GM19452 (cell line): ENCODE data around the gene LRPPRC.
"Not testable (repeated sequence)": the region's sequence is repeated elsewhere in the genome, so short reads cannot be mapped to it uniquely, and the experiment has no call there.

Source experiments
- ATAC-seq: cut with Tn5 transposase; IDR thresholded peaks from one replicate; pipeline ENCODE4 v1.9.1; 2021; ENCODE audit not compliant: unreplicated experiment

Gene LRPPRC

DNA sequence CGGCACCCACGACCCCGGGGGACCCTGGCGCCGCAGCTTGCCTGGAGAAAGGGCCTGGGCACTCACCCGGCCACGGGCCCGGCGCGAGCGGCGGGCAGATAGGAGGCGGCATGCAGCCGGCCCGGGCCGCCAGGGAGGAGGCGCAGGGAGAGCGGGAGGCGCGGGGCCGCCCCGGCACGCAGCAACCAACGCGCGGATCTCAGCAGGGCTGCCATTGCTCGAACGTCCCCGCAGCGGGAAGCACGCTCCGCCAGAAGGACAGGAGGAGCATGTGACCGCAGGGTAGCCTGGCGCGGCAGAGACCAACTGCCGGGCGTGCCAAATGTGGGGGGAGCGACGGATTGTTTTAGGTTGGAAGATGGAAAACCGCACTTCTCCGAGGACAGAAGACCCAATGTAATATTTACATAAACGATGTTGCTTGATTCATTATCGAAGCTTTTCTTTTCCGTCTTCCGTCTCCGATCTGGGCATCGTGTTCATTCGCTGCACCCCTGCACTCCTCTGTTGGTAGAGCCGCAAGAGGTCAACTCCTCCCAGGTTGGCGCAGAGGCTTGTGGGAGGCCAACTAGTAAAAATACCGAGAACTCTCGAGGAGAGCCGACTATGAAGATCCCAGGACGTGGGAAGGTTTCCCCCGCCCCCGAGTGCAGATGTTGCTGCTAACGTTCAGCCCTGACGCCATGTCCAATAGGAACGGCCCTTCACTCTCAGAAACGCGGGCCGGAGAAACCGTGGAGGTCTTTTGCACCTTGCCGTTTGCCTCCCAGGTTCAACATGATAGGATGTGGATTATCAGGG is at the start of gene LRPPRC:
Gene LRPPRC (minus strand): TSS at position 257 of the 801 bp plus-strand sequence. CDS start 42 bp downstream, at position 215.
- ATAC-seq = peak; percentile 92

DNA sequence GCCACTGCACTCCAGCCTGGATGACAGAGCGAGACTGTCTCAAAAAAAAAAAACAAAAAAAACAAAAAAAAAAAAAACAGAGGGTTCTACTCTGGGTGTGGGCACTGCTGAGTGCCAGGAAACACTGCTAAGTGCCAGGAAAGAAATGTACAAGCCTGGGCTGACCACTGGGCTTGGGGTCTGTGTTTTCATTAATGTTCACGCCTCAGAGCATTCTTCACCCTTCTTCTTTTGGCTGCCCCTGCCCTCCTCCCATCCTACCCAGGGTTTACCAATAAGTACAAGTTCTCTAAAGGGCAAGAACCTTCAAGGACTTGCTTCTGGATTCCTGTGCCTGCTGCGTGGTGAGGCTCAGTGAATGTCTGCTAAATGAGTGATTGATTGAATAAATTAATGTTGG is 49.3 kb upstream of the LRPPRC start:
- no peak for ATAC-seq

DNA sequence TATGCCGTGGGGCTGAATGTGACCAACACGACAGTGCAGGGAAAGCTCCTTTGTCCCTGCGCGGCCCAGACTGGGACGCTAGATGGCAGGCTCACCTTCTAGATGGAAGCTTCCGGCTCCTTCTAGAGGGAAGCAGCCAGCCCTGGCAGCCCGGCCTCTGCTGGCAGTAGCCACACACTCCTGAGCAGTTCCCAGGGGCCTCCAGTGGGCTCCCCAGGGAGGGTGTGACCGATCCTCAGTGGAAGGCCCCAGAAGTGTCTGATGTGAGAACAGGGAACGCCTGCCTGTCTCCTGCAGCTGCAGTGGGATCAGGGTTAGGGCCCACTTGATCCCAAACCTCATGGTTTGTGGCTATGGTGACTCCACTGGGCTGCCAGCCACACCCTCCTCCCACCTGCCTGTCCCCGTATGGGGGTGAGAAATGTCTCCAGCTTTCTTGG is 48.5 kb upstream of the LRPPRC start:
- ATAC-seq = peak; percentile 99

DNA sequence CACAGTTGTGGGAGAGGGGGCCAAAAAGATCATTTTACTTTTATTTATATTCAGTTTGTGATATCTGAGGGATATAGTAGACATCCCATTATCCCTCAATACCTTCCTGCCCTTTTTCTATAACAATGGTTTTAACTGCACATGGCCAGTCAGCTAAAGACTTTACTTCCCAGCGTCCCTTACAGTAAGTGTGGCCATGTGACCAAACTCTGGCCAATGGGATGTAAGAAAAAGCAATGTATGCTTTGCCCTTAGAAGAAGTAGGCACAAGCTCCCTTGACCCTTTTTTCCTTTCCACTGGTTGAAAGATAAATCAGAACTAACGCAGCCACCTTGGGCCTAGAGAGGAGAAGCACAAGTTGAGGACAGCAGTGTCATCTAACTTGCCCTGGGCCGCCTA is 44.6 kb upstream of the LRPPRC start:
- ATAC-seq = no peak

DNA sequence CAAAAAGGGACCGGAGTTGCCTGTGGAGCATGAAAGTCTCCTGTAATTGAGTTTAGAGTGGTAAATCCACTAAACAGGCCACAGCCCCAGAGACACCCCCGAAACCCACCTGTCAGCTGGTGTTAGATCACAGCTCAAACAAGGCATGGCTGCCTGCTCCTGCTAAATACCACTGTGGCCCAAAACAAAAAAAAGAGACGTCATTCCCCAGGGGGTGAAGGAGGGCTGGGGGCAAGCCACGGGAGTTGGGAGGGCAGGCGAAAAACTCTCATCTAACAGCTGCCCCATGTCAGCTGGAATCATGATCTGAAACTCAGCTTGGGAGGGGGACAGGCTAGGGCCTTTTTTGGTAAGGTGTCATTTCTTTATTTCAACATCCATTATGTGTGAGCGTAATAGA is 42.5 kb upstream of the LRPPRC start:
- no peak for ATAC-seq

DNA sequence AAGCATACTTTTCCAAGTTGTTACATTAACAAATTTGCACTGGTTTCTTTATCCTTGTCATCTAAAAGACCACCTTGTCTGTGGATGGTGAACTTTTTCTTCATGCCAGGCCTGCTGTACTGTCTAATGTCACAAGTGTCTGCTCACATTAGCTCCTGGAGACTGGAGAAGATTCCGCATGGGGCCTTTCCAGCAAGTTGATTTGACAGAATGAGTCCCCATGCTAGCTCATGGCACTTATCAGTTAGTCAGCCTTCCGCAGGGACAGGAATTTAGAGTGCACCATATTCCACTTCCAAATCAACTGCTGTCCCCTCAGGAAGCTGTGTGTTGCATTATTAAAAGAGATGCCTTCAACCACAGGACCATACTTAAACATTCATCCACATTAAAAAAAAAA is 41.4 kb upstream of the LRPPRC start:
- no peak for ATAC-seq

DNA sequence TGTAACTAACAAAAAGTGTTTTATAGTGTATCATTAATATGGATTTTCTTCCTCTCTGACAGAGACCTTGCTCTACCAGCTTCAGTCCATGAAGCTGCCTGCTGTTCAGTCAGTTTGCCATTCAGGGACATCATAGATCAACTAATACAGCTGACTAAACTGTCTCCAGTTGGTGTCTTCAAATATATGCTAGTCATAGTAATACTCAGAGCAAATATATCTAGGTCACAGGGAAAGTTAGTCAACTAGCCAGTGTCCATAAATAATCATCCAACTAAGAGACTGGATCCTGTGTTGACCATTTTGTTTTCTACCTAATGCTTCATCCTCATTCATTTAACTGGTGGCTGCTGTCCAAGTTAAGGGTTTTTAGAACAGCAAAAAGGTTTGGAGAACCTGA is 38.2 kb upstream of the LRPPRC start:
- no peak for ATAC-seq

DNA sequence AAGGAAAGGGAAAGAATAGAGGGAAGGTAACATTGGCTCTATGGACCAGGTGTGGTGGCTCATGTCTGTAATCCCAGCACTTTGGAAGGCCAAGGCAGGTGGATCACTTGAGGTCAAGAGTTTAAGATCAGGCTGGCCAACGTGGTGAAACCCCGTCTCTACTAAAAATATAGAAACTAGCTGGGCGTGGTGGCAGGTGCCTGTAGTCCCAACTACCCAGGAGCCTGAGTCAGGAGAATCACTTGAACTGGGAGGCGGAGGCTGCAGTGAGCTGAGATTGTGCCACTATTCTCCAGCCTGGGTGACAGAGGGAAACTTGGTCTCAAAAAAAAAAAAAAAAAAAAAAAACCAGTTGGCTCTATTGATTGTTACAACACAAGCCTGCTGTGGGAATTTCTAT is 31.3 kb upstream of the LRPPRC start:
- not testable (repeated sequence) for ATAC-seq

DNA sequence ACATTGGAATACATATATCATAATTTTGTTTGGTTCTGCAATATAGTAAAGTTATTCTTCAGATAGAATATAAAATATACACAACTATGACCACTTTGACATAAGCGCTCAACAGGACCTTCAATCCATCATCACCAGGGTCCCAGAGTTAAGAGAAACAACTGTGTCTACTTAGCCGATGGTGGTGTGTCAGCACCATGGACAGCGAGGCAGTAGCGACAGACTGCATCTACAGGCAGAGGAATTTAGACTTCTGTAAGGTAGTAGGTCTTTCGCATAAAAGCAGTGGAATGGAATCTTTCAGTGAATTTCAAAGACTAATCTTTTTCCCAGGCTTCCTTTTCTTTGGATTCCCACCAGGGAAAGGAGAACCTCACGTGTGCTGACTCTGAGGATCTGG is 20.5 kb upstream of the LRPPRC start:
- ATAC-seq = no peak

DNA sequence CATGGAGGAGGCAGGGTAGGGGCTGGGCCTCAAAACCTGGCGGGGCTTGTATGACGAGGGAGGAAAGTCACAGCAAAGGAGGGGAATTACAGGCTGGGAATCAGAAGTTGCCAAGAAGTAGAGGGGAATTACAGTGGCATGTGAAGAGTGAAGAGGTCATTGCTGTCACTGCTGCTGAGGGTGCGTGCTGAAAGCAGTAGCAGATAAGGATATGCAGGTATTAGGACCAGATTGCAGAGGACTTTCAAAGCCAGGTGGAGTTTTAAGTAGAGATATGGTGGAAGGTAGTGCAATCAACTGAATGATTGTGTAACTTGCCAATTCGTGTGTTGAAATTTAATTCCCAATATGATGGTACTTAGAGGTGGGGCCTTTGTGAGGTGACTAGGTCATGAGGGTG is 19.4 kb upstream of the LRPPRC start:
- no peak for ATAC-seq

DNA sequence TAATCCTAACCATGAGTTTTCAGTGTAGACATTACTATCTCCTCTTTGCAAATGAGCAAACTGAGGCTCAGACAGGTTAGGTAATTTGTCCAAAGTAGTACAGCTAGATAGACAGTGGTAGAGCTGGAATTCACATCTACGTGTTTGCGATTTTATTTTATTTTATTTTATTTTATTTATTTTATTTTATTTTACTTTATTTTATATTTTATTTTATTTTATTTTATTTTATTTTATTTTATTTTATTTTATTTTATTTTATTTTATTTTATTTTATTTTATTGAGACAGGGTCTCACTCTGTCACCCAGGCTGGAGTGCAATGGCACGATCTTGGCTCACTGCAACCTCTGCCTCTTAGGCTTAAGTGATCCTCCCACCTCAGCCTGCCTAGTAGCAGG is 17.4 kb upstream of the LRPPRC start:
- not testable (repeated sequence) for ATAC-seq

DNA sequence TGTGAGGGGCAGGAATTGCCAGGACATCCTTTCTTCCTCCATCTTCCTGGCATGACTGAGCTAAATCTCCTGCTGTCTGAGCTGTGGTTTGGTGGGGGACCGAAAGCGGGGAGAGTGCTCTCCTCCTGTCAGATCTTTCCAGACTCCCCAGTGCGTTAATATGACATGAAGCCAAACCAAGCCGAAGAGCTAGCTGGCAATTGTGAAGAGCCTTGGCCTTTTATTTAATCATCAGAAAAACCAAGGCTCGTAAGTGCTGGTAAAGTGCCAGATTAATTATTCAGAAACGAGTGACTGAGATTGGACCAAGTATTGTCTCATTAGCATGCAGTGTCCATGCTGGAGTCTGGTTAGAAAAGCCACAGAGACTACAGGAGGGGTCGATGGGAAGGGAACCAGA is 14.5 kb upstream of the LRPPRC start:
- ATAC-seq = no peak

DNA sequence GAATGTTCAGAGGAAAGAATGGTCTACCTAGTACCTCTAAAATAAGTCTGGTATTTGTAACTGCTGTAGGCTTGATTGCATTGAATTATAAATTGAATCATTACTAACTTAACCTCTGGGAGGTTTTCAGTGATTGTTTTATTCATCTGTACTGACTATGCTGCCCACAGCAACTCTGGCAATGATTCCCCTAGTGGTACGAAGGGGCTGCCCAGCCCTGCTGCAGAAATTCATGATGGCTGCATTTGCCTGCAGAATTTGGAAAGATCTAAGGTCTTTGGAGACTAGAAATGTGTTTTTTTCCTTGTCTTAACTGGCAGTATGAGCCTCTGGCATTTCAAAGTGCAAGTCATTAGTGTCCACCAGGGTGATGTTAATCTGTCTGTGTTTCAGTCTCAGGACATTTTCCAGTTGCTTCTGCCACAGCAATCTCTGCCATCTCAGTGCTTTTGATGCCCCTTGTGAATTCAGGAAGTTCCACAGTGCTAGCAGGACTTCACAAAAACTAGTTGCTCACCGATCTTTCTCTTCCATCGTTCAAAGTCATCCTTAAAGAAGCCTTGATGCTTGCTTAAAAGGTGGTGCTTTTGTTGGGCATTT is 13.4 kb upstream of the LRPPRC start:
- ATAC-seq = no peak

DNA sequence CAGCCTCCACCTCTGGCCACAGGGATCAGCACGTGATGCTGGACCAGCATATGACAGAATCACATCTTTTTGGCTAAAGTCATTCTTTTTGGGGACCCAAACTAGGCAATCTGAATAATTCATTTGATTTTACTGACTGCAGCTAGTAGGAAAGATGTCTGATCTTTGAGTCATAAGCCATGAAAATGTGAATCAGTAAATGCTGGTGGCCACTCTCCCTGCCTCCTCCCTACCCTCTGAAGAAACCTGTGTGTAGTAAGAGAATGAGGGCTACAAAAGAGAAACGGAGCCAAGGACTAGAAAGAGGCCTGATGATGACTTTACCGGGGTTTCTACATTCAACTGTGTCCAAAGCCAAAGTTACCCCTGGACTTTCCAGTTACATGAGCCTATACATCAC is 10.1 kb upstream of the LRPPRC start:
- ATAC-seq = no peak

DNA sequence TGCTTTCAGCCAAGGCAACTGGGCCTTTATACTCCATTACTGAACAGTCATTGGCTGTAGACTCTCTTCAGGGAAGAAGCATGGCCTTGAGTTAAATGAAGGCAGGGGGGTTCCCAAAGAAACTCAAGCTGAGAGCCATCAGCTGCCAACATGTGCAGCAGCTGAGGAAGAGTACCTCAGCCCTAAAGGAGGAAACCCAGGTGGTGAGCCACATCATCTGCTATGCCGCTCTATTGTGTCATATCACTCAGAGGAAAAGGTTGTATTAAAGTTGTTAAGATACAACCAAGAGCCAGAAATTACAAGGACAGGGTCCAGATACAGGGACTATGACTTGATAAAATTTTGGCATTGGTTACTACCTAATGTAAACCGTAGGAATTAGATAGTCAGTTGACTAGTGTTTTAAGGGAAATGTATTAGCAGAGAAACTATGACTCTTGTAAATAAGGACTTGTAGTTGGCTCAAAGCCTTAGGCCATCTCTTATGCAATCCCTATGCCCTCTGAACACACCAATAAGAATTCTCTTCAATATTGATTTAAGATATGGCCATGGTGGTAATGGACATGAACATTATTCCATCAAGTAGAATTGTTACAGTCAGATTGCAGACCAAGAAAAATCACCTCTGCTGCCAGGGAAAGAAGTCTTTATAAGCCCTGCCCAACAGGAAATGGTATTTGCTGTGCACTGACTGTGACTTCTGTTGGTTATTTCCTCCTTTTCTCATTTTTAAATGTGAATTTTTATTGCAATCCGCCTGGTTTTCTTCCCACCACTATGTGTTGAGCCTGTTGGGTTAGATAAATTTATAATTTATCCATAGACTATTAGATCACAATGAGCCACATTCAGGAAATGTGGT is 9.2 kb upstream of the LRPPRC start:
- ATAC-seq = no peak

DNA sequence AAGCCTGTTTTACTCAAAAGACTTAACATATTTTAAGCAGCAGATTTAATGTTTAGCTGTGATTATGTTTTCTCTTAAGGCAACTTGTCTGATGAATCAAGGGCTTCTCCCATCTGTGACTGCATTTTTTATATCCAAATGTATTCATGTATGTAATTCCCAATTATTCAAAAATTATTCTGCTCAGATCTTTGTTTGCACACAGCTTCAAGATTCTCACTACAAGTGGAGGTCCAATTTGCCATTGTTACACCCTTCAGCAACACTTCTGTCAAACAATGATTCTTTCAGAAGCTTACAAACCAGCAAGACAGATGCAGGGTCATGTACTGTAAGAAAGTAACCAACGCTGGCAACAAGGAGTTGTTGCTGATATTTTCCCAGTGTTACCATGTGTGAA is 5.9 kb upstream of the LRPPRC start:
- no peak for ATAC-seq

DNA sequence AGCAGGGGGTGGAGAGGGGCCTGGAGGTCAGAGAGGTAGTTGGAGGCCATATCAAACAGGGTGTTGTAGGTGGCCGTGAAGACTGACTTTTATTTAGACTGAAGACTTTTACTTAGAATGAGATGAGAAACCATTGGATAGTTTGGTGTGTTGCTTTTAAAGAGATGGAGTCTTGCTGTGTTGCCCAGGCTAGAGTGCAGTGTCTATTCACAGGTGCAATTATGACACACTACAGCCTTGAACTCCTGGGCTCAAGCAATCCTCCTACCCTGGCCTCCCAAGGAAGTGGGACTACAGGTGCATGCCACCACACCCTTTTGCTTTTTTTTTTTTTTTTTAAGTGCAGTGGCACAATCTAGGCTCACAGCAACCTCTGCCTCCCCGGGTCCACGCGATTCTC is 2.5 kb upstream of the LRPPRC start:
- ATAC-seq = no peak

DNA sequence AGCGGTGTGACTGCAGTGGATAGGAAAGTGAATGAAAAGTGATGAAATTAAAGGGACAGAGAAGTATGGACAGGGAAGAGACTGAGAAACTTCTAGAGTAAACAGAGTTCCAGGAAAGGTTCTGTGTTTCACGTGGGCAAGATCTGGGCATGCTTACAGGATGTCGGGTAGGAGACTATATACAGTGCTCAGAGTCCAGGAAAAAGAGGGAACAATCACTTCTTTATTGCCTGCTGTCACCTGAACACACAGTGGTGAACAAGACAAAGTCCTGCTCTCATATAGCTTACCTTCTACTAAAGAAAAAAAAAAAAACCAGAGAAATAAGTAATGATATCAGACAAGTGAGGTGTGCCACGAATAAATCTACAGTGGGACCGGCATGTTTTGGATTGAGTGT is 2.4 kb downstream of the LRPPRC start:
- no peak for ATAC-seq

DNA sequence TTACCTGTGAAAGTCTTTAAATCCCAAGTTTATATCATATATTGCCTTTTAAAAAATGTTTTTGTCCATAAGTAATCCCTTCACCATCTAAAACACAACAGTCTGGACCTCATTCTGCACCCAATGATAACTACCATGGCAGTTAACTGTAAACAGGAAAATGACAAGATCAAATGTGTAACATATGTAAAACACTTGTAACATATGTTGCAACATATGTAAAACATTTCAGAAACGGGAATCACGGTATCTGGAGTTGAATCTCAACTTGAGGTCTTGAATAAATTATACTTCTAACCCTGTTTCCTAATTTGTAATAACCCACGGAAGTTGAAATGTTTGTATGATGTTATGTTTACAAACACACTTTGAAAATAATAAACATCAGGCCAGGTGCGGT is 6.2 kb downstream of the LRPPRC start:
- no peak for ATAC-seq

DNA sequence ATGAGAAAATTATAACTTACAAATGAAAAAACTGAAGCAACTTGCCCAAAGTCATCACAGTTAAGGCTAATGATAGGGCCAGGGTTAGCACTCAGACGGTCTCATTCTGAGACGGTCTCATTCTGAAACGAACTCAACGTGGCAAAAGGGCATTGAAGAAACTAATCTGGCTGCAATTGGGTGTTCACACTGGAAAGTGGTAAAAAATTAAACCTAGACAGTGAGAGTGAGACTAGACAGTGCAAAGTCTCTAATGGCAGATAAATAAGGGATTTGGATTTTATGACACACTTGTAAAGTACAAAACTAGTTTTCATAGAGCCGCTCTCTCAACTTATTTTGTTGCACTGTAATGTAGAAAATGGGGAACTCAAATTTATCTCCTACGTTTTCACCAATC is 9.2 kb downstream of the LRPPRC start:
- ATAC-seq = no peak

DNA sequence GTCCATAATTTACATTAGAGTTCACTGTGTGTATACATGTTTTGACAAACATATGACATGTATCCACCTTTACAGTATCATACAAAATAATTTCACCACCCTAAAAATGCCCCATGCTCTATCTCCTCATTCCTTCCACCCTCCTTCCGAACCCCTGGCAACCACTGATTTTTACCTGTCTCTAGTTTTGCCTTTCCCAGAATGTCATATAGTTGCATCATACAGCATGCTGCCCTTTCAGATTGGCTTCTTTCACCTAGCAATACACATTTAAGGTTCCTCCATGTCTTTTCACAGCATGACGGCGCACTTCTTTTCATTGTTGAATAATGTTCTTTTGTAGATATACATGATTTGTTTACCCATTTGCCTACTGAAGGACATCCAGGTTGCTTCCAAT is 10.4 kb downstream of the LRPPRC start:
- ATAC-seq = no peak

DNA sequence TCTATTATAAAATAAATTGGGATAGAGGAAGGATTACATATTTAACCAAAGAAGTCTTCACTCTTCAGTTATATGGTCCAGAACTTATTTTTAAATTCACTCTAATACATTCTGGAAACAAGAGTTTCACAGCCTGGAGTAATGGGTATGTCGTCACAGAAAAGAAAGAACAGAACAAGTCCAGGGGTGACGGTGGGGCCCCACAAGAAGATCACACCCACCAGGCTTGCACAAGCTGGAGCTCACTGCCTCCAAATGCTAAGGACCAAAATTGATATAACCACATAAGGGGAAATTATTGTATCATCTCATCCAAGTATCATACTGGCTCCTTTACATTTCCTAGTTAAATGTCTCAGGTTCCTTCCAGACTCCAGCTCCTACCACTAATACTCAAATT is 11.3 kb downstream of the LRPPRC start:
- ATAC-seq = no peak
